ENCODE results near the gene PPIP5K2. TPM values are rescaled to one million over a fixed set of nuclear protein-coding genes. Genes with fewer than 3 reads are reported as not detected.
A peak's percentile ranks its signal among the peaks of the same experiment; 100 is the strongest.

PPIP5K2 gene
- total and polyA plus RNA-seq, 9 donors = 17.8 to 63.3 (median 45.4) TPM

GRCh38 chr5:103258957-103259704, 139.0 kb downstream of the PPIP5K2 start:
- intact Hi-C loops (cut with DNase I) = loop anchor here in 1 of 4 donors (5.0 kb wide), 1 partner anchor 302 kb away; no protein-coding TSS in a partner anchor
- WGBS, 3 donors = 0 to 1% (median 0%) methylated on average over 59 to 91 of the region's 91 CpGs
- Histone ChIP-seq H3K4me3 (peak overlapping the region; percentile 89), H3K9me3 (no peaks in the 10 kb centered on the region), H3K27ac (peak overlapping the region; percentile 67 to 74), H3K27me3 (no peaks in the 10 kb centered on the region), H3K36me3 (no peaks in the 10 kb centered on the region), H3K4me1 (ENCODE audit: insufficient read depth) (no peaks in the 10 kb centered on the region)
- DNase-seq = peak; percentile 32 to 69 (median 63)
- no peak for TF ChIP-seq CTCF (IDR thresholded peaks at IDR 0.05)
- TF ChIP-seq EP300 (IDR thresholded peaks at IDR 0.05) = no peak
- no peak for TF ChIP-seq POLR2A (IDR thresholded peaks at IDR 0.05)

GRCh38 chr5:103259705-103260355, 139.7 kb downstream of the PPIP5K2 start:
- DNase-seq = peak in 1 of 5 donors; percentile 26
- intact Hi-C loops (cut with DNase I) = loop anchor here in 1 of 4 donors (5.0 kb wide), 1 partner anchor 303 kb away; no protein-coding TSS in a partner anchor
- 1% methylated on average over 20 of the region's 20 CpGs for WGBS, 3 donors

GRCh38 chr5:103260951-103261350, 140.8 kb downstream of the PPIP5K2 start:
- DNase-seq = no peak
- intact Hi-C loops (cut with DNase I) = no loop called here
- Histone ChIP-seq H3K27ac (no peak overlapping the region), H3K4me1 (ENCODE audit: insufficient read depth) (no peaks in the 10 kb centered on the region), H3K4me3 (no peak overlapping the region), H3K36me3 (no peaks in the 10 kb centered on the region), H3K27me3 (no peaks in the 10 kb centered on the region), H3K9me3 (no peaks in the 10 kb centered on the region)
- WGBS, 3 donors = 18 to 39% (median 20%) methylated on average over 3 of the region's 3 CpGs
- TF ChIP-seq CTCF (IDR thresholded peaks at IDR 0.05) = no peak
- no peak for TF ChIP-seq POLR2A (IDR thresholded peaks at IDR 0.05)
- no peak for TF ChIP-seq EP300 (IDR thresholded peaks at IDR 0.05)

More at GRCh38 chr5:103259705-103260355, 139.7 kb downstream of the PPIP5K2 start:
- H3K4me1 ChIP-seq (ENCODE audit: insufficient read depth) = no peaks in the 10 kb centered on the region
- H3K27me3 ChIP-seq = no peaks in the 10 kb centered on the region
- no peak for TF ChIP-seq EP300 (IDR thresholded peaks at IDR 0.05)
- TF ChIP-seq CTCF (IDR thresholded peaks at IDR 0.05) = no peak
- no peak for TF ChIP-seq POLR2A (IDR thresholded peaks at IDR 0.05)
- H3K36me3 ChIP-seq = no peaks in the 10 kb centered on the region
- peak overlapping the region; percentile 89 for H3K4me3 ChIP-seq
- H3K9me3 ChIP-seq = no peaks in the 10 kb centered on the region
- peak overlapping the region; percentile 67 to 74 for H3K27ac ChIP-seq

Other genes starting within 250 kb of the PPIP5K2 start
- 10 to 100 TPM in 2 of 7 donors, 1 to 10 TPM in 5; 2.0 to 13.3 (median 9.8) TPM for gene GIN1, start 163 bp upstream of the PPIP5K2 start, total RNA-seq
- 1 to 10 TPM; 5.0 to 6.0 TPM for gene GIN1, start 163 bp upstream of the PPIP5K2 start, polyA plus RNA-seq
- gene MACIR, start 138.5 kb downstream of the PPIP5K2 start, total RNA-seq = 1 to 10 TPM; 3.4 to 6.3 (median 4.1) TPM
- gene MACIR, start 138.5 kb downstream of the PPIP5K2 start, polyA plus RNA-seq = 1 to 10 TPM; 5.8 to 7.2 TPM